ENCODE data around the gene EXOC3.

EXOC3 gene

GRCh38 chr5:478369-478981 lies 35.5 kb downstream of the EXOC3 start:
- DNase-seq (ENCODE audit: low read depth, low spot score) = no peak
- TF ChIP-seq CTCF (IDR thresholded peaks at IDR 0.05; ENCODE audit: low read depth, low read length) = no peak
- in situ Hi-C loops (cut with HindIII; ENCODE audit: low sequenced_read_pairs) = no loop called here
- H3K4me3 ChIP-seq (ENCODE audit: low read depth, low read length) = no peak overlapping the region

- no peak for DNase-seq (ENCODE audit: low read depth, low spot score)
- H3K4me3 ChIP-seq (ENCODE audit: low read depth, low read length) = no peak overlapping the region
- in situ Hi-C loops (cut with HindIII; ENCODE audit: low sequenced_read_pairs) = no loop called here
- TF ChIP-seq CTCF (IDR thresholded peaks at IDR 0.05; ENCODE audit: low read depth, low read length) = no peak
Measured at GRCh38 chr5:478982-479535, 36.1 kb downstream of the EXOC3 start.

- no peak overlapping the region for H3K4me3 ChIP-seq (ENCODE audit: low read depth, low read length)
- in situ Hi-C loops (cut with HindIII; ENCODE audit: low sequenced_read_pairs) = no loop called here
- no peak for DNase-seq (ENCODE audit: low read depth, low spot score)
- no peak for TF ChIP-seq CTCF (IDR thresholded peaks at IDR 0.05; ENCODE audit: low read depth, low read length)
Measured at GRCh38 chr5:479566-480319, 36.8 kb downstream of the EXOC3 start.

- TF ChIP-seq CTCF (IDR thresholded peaks at IDR 0.05; ENCODE audit: low read depth, low read length) = no peak
- in situ Hi-C loops (cut with HindIII; ENCODE audit: low sequenced_read_pairs) = no loop called here
- H3K4me3 ChIP-seq (ENCODE audit: low read depth, low read length) = no peak overlapping the region
- no peak for DNase-seq (ENCODE audit: low read depth, low spot score)
Measured at GRCh38 chr5:481347-481746, 38.4 kb downstream of the EXOC3 start.

GRCh38 chr5:482021-482420 lies 39.0 kb downstream of the EXOC3 start:
- no peak for TF ChIP-seq CTCF (IDR thresholded peaks at IDR 0.05; ENCODE audit: low read depth, low read length)
- no peak for DNase-seq (ENCODE audit: low read depth, low spot score)
- in situ Hi-C loops (cut with HindIII; ENCODE audit: low sequenced_read_pairs) = no loop called here
- no peak overlapping the region for H3K4me3 ChIP-seq (ENCODE audit: low read depth, low read length)

- DNase-seq (ENCODE audit: low read depth, low spot score) = no peak
- in situ Hi-C loops (cut with HindIII; ENCODE audit: low sequenced_read_pairs) = no loop called here
- TF ChIP-seq CTCF (IDR thresholded peaks at IDR 0.05; ENCODE audit: low read depth, low read length) = no peak
- H3K4me3 ChIP-seq (ENCODE audit: low read depth, low read length) = no peak overlapping the region
Measured at GRCh38 chr5:482506-482905, 39.5 kb downstream of the EXOC3 start.

All from astrocyte of the spinal cord (primary cell).